Hematopoietic multipotent progenitor cell treated with erythropoietin and hydrocortisone succinate and interleukin-3 and kit ligand, for 6 days (in vitro differentiated cells): ENCODE measurements around the gene DTX3.
A peak's percentile ranks its signal among the peaks of the same experiment; 100 is the strongest.
"Not testable (repeated sequence)": the region's sequence is repeated elsewhere in the genome, so short reads cannot be mapped to it uniquely, and the experiment has no call there.

Source experiments
- DNase-seq: peaks from one replicate; pipeline ENCODE4 v3.0.0-alpha.2; 2015

DTX3 gene

GRCh38 chr12:57583008-57583831, 21.4 kb upstream of the DTX3 start:
- DNase-seq, result peak; percentile 94

- no peak for DNase-seq
Measured at GRCh38 chr12:57584050-57584449, 20.6 kb upstream of the DTX3 start.

- no peak for DNase-seq
Measured at GRCh38 chr12:57584690-57585089, 19.9 kb upstream of the DTX3 start.

- no peak for DNase-seq
Measured at GRCh38 chr12:57585156-57585555, 19.5 kb upstream of the DTX3 start.

GRCh38 chr12:57586128-57586527, 18.5 kb upstream of the DTX3 start:
- no peak for DNase-seq

GRCh38 chr12:57586832-57587429, 17.7 kb upstream of the DTX3 start:
- no peak for DNase-seq

- DNase-seq, result not testable (repeated sequence)
Measured at GRCh38 chr12:57588951-57589610, 15.5 kb upstream of the DTX3 start.

GRCh38 chr12:57590479-57590863, 14.2 kb upstream of the DTX3 start:
- DNase-seq, result no peak

- peak; percentile 87 for DNase-seq
Measured at GRCh38 chr12:57590864-57591781, 13.5 kb upstream of the DTX3 start, which contains the start of gene PIP4K2C. PIP4K2C (plus strand) TSS chr12:57591192; CDS start chr12:57591290, 98 bp downstream.

- DNase-seq, result no peak
Measured at GRCh38 chr12:57591782-57592325, 12.8 kb upstream of the DTX3 start.

GRCh38 chr12:57592551-57593165, 12.0 kb upstream of the DTX3 start:
- DNase-seq, result no peak

GRCh38 chr12:57593187-57593586, 11.4 kb upstream of the DTX3 start:
- no peak for DNase-seq

GRCh38 chr12:57600395-57600794, 4.2 kb upstream of the DTX3 start:
- no peak for DNase-seq

- DNase-seq, result no peak
Measured at GRCh38 chr12:57602544-57602943, 2.1 kb upstream of the DTX3 start.

GRCh38 chr12:57603324-57603723, 1.3 kb upstream of the DTX3 start:
- DNase-seq, result no peak

- no peak for DNase-seq
Measured at GRCh38 chr12:57603815-57604453, 690 bp upstream of the DTX3 start.

- no peak for DNase-seq
Measured at GRCh38 chr12:57604992-57605810, 577 bp downstream of the DTX3 start.

- DNase-seq, result no peak
Measured at GRCh38 chr12:57605811-57606311, 1.2 kb downstream of the DTX3 start.

GRCh38 chr12:57606399-57606798, 1.8 kb downstream of the DTX3 start:
- no peak for DNase-seq

- DNase-seq, result no peak
Measured at GRCh38 chr12:57606821-57607220, 2.2 kb downstream of the DTX3 start.
